Measurements from ENCODE around the gene ABCA4. TPM values are rescaled to one million over a fixed set of nuclear protein-coding genes. Genes with fewer than 3 reads are reported as not detected.
A peak's percentile ranks its signal among the peaks of the same experiment; 100 is the strongest.

Gene ABCA4
- total RNA-seq, 4 donors from 2014 or later, result 0.49 to 2.0 (median 1.0) TPM; not detected in 1

DNA sequence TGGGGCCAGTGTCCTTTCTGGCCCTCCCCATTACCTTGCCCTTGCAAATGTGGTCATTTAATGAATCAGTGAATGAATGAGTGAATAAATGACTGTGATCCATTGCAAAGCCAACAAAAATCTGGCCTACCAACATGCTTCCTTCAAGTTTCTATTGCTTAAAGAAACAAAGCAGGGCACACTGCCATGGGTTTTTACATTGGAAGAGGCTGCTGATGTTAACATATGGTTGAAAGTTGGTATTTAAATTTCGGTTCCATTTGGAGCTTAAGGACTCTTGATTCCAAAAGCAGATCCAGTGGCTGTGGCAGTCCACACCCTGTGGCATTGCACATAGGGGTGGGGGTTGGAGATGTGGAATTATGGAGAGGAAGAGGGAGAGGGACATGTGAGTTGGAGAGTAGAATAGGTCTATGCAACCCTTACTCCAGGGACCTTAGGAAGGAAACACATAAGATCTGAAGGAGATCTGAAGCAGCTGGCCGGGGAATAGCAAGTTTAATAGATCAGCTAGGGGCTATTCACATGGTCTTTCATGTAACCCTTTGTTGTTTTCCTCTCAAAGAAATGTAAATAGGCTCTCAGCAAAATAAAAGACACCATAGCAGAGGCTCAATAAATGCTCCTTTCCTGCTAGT, 7.2 kb downstream of the ABCA4 start:
- intact Hi-C loops (cut with DNase I; ENCODE audit: low total_unique reads), result no loop called here
- H3K9me3 ChIP-seq, result no peaks in the 10 kb centered on the region
- no peaks in the 10 kb centered on the region for H3K27me3 ChIP-seq
- no peak overlapping the region for H3K4me3 ChIP-seq
- no peaks in the 10 kb centered on the region for H3K4me1 ChIP-seq
- no peak for DNase-seq
- H3K27ac ChIP-seq, result no peak overlapping the region
- TF ChIP-seq POLR2A (IDR thresholded peaks at IDR 0.05), result no peak
- TF ChIP-seq, protein P1, sequence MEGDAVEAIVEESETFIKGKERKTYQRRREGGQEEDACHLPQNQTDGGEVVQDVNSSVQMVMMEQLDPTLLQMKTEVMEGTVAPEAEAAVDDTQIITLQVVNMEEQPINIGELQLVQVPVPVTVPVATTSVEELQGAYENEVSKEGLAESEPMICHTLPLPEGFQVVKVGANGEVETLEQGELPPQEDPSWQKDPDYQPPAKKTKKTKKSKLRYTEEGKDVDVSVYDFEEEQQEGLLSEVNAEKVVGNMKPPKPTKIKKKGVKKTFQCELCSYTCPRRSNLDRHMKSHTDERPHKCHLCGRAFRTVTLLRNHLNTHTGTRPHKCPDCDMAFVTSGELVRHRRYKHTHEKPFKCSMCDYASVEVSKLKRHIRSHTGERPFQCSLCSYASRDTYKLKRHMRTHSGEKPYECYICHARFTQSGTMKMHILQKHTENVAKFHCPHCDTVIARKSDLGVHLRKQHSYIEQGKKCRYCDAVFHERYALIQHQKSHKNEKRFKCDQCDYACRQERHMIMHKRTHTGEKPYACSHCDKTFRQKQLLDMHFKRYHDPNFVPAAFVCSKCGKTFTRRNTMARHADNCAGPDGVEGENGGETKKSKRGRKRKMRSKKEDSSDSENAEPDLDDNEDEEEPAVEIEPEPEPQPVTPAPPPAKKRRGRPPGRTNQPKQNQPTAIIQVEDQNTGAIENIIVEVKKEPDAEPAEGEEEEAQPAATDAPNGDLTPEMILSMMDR (IDR thresholded peaks at IDR 0.05), result no peak
- no peaks in the 10 kb centered on the region for H3K36me3 ChIP-seq

DNA sequence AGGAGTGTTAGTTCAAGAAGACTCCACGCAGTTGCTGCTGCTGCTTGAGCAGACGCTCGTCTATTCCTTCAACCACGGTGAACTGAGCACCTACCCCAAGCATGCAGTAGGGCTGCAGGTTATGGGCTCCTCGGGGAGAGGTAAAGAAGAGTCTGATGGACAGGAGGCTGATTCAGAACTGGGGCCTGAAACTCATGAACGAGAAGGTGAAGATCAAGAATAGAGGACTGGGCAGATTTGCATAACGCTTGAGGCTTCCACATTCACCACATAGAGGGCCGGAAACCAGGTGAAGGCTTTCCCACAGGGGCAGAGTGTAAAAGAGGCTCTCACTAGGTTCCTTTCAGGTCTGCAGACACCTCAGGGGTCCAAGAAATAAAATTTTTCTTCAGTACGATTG, 9.1 kb downstream of the ABCA4 start:
- no peaks in the 10 kb centered on the region for H3K9me3 ChIP-seq
- peak in 1 of 2 donors; percentile 3 for DNase-seq
- intact Hi-C loops (cut with DNase I; ENCODE audit: low total_unique reads), result no loop called here
- H3K4me3 ChIP-seq, result no peak overlapping the region
- no peaks in the 10 kb centered on the region for H3K4me1 ChIP-seq
- H3K27ac ChIP-seq, result no peak overlapping the region
- TF ChIP-seq POLR2A (IDR thresholded peaks at IDR 0.05), result no peak
- TF ChIP-seq, protein P1 (IDR thresholded peaks at IDR 0.05), result no peak
- H3K27me3 ChIP-seq, result no peaks in the 10 kb centered on the region
- H3K36me3 ChIP-seq, result no peaks in the 10 kb centered on the region

DNA sequence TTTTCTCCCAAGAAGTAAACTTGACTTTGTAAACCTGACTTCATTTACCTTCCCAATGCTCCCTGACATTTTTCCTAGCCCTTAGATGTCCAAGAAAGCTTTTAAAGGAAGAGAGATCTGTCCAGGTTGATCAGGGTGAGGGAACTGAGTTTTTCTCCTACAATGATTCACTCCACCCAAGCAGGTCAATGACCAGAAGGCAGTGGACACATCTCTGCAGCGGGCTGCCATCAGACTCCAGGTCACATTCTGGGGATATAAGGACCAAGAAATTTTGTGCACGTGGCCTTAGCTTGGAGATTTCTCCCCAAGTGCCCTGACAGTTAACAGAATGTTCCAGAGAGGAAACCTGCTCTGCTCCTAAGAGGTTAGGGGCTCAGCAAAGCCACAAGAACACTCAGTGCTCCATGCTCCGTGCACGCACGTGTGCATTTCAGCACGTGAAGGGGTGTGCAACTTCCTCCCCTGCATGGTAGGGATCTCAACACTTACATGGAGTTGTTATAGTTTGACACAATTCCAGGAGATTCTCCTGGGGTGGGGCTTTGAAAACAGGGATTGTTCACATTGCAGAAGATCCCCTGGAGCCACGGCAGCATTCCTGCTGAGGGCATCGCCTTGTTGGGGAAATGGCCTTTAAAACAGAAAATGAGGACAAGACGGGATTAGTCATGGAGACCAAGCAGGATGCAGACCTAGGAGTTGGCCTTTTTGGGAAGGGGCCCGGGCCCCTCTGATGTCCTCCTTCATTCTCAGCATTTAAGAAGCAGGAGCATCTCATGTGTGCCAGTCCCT, 9.8 kb downstream of the ABCA4 start:
- H3K27me3 ChIP-seq, result no peaks in the 10 kb centered on the region
- no peaks in the 10 kb centered on the region for H3K9me3 ChIP-seq
- no peak overlapping the region for H3K27ac ChIP-seq
- intact Hi-C loops (cut with DNase I; ENCODE audit: low total_unique reads), result no loop called here
- H3K4me3 ChIP-seq, result no peak overlapping the region
- peak in 1 of 2 donors; percentile 5 for DNase-seq
- H3K4me1 ChIP-seq, result no peaks in the 10 kb centered on the region
- H3K36me3 ChIP-seq, result no peaks in the 10 kb centered on the region
- TF ChIP-seq POLR2A (IDR thresholded peaks at IDR 0.05), result no peak
- TF ChIP-seq, protein P1 (IDR thresholded peaks at IDR 0.05), result no peak

DNA sequence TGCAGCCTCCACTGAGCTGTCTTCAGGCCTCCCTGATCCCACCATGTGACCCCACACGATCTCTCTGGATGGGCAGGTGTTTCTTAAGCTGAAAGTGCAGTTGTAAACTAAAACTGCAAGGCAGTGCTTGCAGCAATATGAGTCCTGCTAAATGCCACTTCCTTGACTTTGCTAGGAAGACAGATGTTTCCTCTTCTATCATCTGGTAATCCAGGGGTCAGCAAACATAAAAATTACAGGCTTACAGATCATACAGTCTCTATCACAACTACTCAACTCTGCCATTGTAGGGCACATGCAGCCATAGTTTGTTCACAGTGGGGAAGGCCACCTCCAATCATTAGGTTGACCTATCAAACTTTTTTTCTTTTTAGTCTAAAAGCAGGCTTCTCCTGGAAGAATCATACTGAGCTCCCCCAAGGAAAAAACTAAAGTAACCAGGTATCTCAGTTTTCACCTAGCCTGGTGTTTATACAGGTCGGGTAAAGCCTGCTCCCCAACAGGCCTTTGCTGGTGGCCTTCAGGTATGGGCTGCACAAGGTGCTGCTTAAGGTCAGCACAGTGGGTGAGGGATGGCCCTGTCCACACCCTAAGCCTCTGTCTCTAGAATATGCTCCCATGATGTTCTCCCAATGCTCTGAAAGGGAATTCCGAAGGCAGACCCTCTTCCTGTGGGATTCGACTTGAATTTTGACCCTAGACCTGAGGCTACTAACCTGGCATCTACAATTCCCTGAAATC, 10.8 kb downstream of the ABCA4 start:
- DNase-seq, result peak in 1 of 2 donors; percentile 9
- Histone ChIP-seq H3K4me3 (no peak overlapping the region), H3K4me1 (no peaks in the 10 kb centered on the region), H3K27ac (no peak overlapping the region), H3K27me3 (no peaks in the 10 kb centered on the region), H3K9me3 (no peaks in the 10 kb centered on the region), H3K36me3 (no peaks in the 10 kb centered on the region)
- intact Hi-C loops (cut with DNase I; ENCODE audit: low total_unique reads), result no loop called here
- no peak for TF ChIP-seq POLR2A (IDR thresholded peaks at IDR 0.05)
- TF ChIP-seq, protein P1 (IDR thresholded peaks at IDR 0.05), result no peak
